Hepatocyte (in vitro differentiated cells): ENCODE results near the gene SREBF1.

Experiments
- EZH2 ChIP-seq: fragments of 200-600 bp; sonication (generic); IDR thresholded peaks from 2 replicates; pipeline ENCODE4 v1.6.1; 2016; ENCODE audit warnings: antibody characterized with exemption, mild to moderate bottlenecking, borderline replicate concordance
- EZH2phosphoT487 ChIP-seq: fragments of 200-600 bp; sonication (generic); IDR thresholded peaks from one replicate; pipeline ENCODE4 v1.6.1; 2018; ENCODE audit warnings: antibody characterized with exemption, mild to moderate bottlenecking, low read depth, moderate library complexity; ENCODE audit not compliant: unreplicated experiment, severe bottlenecking
- TF ChIP-seq, protein P1 (sequence below): fragments of 200-600 bp; sonication (generic); IDR thresholded peaks from 2 replicates; pipeline ENCODE4 v1.5.1; 2016; ENCODE audit warnings: antibody characterized with exemption, mild to moderate bottlenecking; ENCODE audit not compliant: poor library complexity

DNA sequence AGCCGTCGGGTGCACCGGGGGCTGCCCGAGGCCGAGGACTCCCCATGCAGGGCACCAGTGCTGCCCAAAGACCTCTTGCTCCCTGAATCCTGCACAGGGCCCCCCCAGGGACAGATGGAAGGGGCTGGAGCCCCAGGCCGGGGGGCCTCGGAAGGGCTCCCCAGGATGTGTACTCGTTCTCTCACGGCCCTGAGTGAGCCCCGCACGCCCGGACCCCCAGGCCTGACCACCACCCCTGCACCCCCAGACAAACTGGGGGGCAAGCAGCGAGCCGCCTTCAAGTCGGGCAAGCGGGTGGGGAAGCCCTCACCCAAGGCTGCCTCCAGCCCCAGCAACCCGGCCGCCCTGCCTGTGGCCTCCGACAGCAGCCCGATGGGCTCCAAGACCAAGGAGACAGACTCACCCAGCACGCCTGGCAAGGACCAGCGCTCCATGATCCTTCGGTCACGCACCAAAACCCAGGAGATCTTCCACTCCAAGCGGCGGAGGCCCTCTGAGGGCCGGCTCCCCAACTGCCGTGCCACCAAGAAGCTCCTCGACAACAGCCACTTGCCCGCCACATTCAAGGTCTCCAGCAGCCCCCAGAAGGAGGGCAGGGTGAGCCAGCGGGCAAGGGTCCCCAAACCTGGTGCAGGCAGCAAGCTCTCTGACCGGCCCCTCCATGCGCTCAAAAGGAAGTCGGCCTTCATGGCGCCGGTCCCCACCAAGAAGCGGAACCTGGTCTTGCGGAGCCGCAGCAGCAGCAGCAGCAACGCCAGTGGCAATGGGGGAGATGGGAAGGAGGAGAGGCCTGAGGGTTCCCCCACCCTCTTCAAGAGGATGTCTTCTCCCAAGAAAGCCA, 40.6 kb downstream of the SREBF1 start:
- TF ChIP-seq, protein P1, sequence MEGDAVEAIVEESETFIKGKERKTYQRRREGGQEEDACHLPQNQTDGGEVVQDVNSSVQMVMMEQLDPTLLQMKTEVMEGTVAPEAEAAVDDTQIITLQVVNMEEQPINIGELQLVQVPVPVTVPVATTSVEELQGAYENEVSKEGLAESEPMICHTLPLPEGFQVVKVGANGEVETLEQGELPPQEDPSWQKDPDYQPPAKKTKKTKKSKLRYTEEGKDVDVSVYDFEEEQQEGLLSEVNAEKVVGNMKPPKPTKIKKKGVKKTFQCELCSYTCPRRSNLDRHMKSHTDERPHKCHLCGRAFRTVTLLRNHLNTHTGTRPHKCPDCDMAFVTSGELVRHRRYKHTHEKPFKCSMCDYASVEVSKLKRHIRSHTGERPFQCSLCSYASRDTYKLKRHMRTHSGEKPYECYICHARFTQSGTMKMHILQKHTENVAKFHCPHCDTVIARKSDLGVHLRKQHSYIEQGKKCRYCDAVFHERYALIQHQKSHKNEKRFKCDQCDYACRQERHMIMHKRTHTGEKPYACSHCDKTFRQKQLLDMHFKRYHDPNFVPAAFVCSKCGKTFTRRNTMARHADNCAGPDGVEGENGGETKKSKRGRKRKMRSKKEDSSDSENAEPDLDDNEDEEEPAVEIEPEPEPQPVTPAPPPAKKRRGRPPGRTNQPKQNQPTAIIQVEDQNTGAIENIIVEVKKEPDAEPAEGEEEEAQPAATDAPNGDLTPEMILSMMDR: no peak
- TF ChIP-seq EZH2phosphoT487 (no peak), EZH2 (no peak)
